GM12873 (cell line): ENCODE results near the gene PIEZO2.

Experiments used
- CTCF ChIP-seq: IDR thresholded peaks from 2 replicates; pipeline ENCODE4 v1.5.1; 2012; ENCODE audit warnings: low read depth, mild to moderate bottlenecking, moderate library complexity, low read length, control low read depth; ENCODE audit not compliant: insufficient read depth; ENCODE audit errors: missing control alignments

PIEZO2 gene

DNA sequence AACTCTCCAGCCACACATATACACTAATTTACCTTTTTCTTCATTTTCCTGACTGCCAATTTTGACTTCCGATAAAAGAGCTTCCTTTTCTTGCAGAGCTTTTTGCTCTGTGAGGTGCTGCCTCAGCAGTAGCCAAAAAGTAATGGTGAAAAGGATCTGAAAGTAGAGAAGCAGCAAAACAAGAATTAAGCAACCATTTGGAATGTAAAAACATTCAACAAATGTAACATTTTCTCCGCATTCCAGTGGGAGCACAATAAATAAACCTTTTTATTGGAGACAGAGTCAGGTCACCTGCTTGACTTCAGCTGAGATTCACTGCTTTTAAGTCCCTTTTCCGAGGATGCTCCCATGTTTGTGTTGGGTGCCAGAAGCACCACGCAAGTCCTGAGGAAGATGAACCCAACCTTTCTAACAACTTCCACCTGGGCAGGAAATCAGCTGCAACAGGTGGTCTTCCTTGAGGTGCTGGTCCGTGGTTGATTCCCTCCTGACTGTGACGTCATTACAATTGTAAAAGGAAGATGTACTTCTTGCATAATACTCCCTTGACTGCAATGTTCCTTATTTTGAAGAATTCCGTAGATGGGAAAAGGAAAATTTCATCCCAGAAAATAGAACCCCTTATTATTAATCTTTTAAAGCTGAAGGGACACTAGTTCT, 358.1 kb downstream of the PIEZO2 start:
- no peak for TF ChIP-seq CTCF

- no peak for TF ChIP-seq CTCF
Measured at GRCh38 chr18:10789180-10789579, 360.2 kb downstream of the PIEZO2 start.

DNA sequence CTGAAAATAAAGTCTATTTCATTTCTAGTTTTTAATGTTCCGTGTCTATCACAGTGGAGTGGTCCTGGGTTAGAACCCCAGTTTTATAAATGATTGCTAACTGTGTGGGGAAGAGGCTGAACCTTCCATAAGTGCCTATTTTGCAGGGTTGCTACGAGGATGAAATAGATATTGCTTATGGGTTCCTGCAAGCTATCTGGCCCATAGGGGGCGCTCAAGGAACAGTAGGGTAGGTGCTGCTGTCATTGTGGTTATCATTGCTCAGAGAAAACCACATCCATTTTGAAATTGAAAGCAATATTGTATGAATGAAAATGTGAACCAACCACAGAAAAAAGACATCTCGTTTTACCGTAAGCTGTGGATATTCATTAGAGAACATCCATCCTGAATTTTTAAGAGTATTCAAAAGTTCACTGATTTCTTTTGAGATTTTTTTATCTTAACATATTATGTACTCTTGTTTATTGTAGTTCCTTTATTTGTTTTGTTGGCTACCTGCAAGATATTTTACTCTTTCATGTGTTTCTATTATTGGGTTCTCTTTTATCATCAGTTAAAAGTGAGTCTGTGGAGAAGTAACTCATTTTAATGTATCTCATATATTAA, 362.0 kb downstream of the PIEZO2 start:
- TF ChIP-seq CTCF, result peak; percentile 87

- no peak for TF ChIP-seq CTCF
Measured at GRCh38 chr18:10785798-10786197, 363.6 kb downstream of the PIEZO2 start.

DNA sequence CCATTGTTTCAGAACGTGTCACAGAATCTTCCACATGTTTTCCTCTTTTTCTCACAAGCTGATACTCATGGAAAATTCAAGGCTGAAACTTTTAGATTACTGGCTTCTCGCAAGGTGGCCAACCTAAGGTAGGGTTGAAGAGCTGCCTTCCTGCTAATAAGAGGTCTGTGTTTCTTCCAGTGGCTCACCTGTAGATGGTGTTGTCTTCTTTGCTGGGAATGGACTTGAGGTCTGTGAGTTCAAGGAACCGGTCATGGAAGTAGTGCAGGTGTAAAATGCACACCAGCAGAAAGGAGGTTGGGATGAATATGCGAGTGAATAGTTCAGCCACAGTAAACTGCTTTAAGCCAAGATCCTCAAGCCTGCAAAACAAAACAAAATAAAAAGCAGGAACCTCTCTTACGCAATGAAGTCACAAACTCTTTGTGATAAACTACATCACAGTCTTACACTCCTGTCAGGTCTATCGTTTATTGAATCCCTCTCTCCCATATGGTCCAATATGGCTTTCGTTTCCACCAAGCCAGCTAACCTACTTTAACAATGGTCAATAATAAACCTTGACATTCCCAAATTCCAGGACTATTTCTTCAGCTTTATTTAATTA, 364.7 kb downstream of the PIEZO2 start:
- no peak for TF ChIP-seq CTCF

DNA sequence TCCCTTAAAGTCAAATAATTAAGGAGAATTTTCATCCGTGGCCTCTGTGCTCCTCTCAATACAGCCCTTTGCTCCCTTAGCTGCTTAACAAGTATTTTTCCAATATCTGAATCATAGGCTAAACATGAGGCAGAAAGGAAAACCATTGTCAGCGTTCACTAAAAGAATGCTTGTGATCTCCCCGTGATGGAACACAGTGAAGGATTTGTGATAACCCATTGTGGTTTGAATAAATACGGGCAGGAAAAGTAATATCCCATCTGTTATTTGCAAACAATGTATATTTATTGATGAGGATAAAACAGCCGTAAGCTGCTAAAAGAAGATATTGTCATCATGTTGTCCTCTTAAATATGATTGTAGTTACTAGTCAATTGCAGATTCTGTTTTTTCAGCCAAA, 365.4 kb downstream of the PIEZO2 start:
- no peak for TF ChIP-seq CTCF

GRCh38 chr18:10776493-10776892, 372.9 kb downstream of the PIEZO2 start:
- TF ChIP-seq CTCF, result no peak
